KMS-11 (cell line): ENCODE data around the gene SLC38A9.

Experiments
- H2AFZ ChIP-seq: fragments of 200-600 bp; sonication (generic); 2 replicates; pipeline ENCODE4 v1.6.1; 2016; ENCODE audit warnings: antibody characterized with exemption, mixed run types, low read depth
- H3K27ac ChIP-seq: fragments of 200-600 bp; sonication (generic); 2 replicates; pipeline ENCODE4 v1.6.1; 2016; ENCODE audit warnings: mild to moderate bottlenecking, mixed run types
- H3K27me3 ChIP-seq: fragments of 200-600 bp; sonication (generic); 2 replicates; pipeline ENCODE4 v1.6.1; 2017; ENCODE audit warnings: mild to moderate bottlenecking, low read depth, mixed run types, moderate library complexity; ENCODE audit not compliant: insufficient read depth
- H3K36me3 ChIP-seq: fragments of 200-600 bp; sonication (generic); 2 replicates; pipeline ENCODE4 v1.6.1; 2017; ENCODE audit warnings: mild to moderate bottlenecking, mixed run types; ENCODE audit not compliant: insufficient read depth
- H3K4me1 ChIP-seq: fragments of 200-600 bp; sonication (generic); 2 replicates; pipeline ENCODE4 v1.6.1; 2016; ENCODE audit warnings: mild to moderate bottlenecking, low read depth, mixed run types; ENCODE audit not compliant: poor library complexity, severe bottlenecking
- H3K4me2 ChIP-seq: fragments of 200-600 bp; sonication (generic); 2 replicates; pipeline ENCODE4 v1.7.0; 2016; ENCODE audit warnings: mild to moderate bottlenecking, mixed run types
- H3K4me3 ChIP-seq: fragments of 200-600 bp; sonication (generic); IDR thresholded peaks from 2 replicates; pipeline ENCODE4 v1.6.1; 2017; ENCODE audit warnings: low read depth, low read length, mixed read lengths; ENCODE audit not compliant: insufficient read depth
- H3K79me2 ChIP-seq: fragments of 200-600 bp; sonication (generic); 2 replicates; pipeline ENCODE4 v1.6.1; 2016; ENCODE audit warnings: low read depth, mixed run types; ENCODE audit not compliant: insufficient read depth
- H3K9ac ChIP-seq: fragments of 200-600 bp; sonication (generic); 2 replicates; pipeline ENCODE4 v1.6.1; 2016; ENCODE audit warnings: mild to moderate bottlenecking, mixed run types
- H4K20me1 ChIP-seq: fragments of 200-600 bp; sonication (generic); 2 replicates; pipeline ENCODE4 v1.6.1; 2016; ENCODE audit warnings: mild to moderate bottlenecking, mixed run types; ENCODE audit not compliant: insufficient read depth
- CTCF ChIP-seq: fragments of 200-600 bp; sonication (generic); conservative IDR thresholded peaks from 2 replicates; pipeline ENCODE4 v1.6.1; 2017; ENCODE audit warnings: low read depth, mild to moderate bottlenecking, antibody characterized with exemption, low read length, moderate library complexity, mixed read lengths

The SLC38A9 gene

GRCh38 chr5:55594671-55595070 lies 117.5 kb downstream of the SLC38A9 start:
- no peaks in the 10 kb centered on the region for H3K27me3 ChIP-seq
- no peak overlapping the region for H3K9ac ChIP-seq
- no peaks in the 10 kb centered on the region for H4K20me1 ChIP-seq
- no peak overlapping the region for H3K4me3 ChIP-seq
- H3K4me2 ChIP-seq = no peak overlapping the region
- TF ChIP-seq CTCF = no peak
- no peak overlapping the region for H2AFZ ChIP-seq
- no peaks in the 10 kb centered on the region for H3K36me3 ChIP-seq
- H3K27ac ChIP-seq = no peak overlapping the region
- H3K79me2 ChIP-seq = no peaks in the 10 kb centered on the region
- no peaks in the 10 kb centered on the region for H3K4me1 ChIP-seq

GRCh38 chr5:55593115-55593472 lies 119.0 kb downstream of the SLC38A9 start:
- no peaks in the 10 kb centered on the region for H3K79me2 ChIP-seq
- no peaks in the 10 kb centered on the region for H3K4me1 ChIP-seq
- no peak overlapping the region for H3K4me3 ChIP-seq
- H3K4me2 ChIP-seq = no peak overlapping the region
- no peaks in the 10 kb centered on the region for H4K20me1 ChIP-seq
- H3K36me3 ChIP-seq = no peaks in the 10 kb centered on the region
- no peak for TF ChIP-seq CTCF
- H2AFZ ChIP-seq = no peak overlapping the region
- H3K27me3 ChIP-seq = no peaks in the 10 kb centered on the region
- H3K9ac ChIP-seq = no peak overlapping the region
- no peak overlapping the region for H3K27ac ChIP-seq

DNA sequence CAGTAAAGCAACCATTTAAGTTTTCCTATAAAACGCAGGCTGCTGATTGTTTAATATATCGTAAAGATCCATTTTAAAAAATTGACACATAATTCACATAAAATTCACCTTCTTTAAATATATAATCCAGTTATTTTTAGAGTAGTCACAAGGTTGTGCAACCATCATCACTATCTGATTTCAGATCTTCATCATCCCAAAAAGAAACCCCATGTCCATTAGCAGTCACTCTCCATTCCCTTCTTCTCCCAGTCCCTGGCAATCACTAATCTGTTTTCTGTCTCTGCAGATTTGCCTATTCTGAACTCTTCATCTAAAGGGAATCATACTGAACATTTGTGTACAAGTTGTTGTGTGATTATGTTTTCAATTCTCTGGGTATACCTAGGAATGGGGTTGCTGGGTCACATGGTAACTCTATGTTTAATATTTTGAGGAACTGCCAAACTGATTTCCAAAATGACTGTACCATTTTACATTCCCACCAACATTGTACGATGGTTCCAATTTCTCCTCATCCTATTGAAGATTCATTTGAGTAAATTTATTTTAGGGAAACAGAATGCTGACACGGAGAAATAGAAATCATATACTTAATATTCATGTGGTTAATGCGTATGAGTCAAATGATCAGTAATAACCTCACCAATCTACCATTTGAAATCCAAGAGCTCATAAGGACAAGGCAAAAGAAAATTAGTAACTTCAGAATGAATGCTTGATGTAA lies 119.6 kb downstream of the SLC38A9 start:
- Histone ChIP-seq H3K4me3 (no peak overlapping the region), H3K27me3 (no peaks in the 10 kb centered on the region), H3K4me2 (no peak overlapping the region), H4K20me1 (no peaks in the 10 kb centered on the region), H3K36me3 (no peaks in the 10 kb centered on the region), H3K79me2 (no peaks in the 10 kb centered on the region), H2AFZ (no peak overlapping the region), H3K27ac (no peak overlapping the region), H3K4me1 (no peaks in the 10 kb centered on the region), H3K9ac (no peak overlapping the region)
- TF ChIP-seq CTCF = no peak

DNA sequence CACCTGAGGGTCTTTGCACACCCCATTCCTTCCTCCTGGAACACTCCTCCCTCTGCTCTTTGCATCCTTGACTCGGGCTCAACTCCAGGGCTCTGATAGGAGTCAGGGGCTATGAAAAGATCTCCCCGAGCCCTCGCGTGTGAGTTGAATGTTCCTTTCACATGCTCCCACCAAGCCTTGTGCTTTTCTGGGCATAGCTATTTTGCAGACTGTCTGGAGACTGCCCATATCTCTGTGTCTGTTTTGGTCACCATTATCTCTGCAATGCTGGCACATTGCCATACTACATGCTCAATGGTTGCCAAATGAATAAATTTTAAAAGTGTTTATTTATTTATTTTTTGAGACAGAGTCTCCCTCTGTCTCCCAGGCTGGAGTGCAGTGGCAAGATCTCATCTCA lies 120.4 kb downstream of the SLC38A9 start:
- no peak for TF ChIP-seq CTCF
- H3K4me2 ChIP-seq = no peak overlapping the region
- no peak overlapping the region for H2AFZ ChIP-seq
- H3K4me1 ChIP-seq = no peaks in the 10 kb centered on the region
- no peak overlapping the region for H3K9ac ChIP-seq
- H4K20me1 ChIP-seq = no peaks in the 10 kb centered on the region
- H3K27ac ChIP-seq = no peak overlapping the region
- no peak overlapping the region for H3K4me3 ChIP-seq
- H3K79me2 ChIP-seq = no peaks in the 10 kb centered on the region
- H3K27me3 ChIP-seq = no peaks in the 10 kb centered on the region
- no peaks in the 10 kb centered on the region for H3K36me3 ChIP-seq
